GM19328 (cell line): ENCODE measurements around the gene TLCD3A.
A peak's percentile ranks its signal among the peaks of the same experiment; 100 is the strongest.
"Not testable (repeated sequence)": the region's sequence is repeated elsewhere in the genome, so short reads cannot be mapped to it uniquely, and the experiment has no call there.

Source experiments
- ATAC-seq: cut with Tn5 transposase; IDR thresholded peaks from one replicate; pipeline ENCODE4 v1.9.1; 2021; ENCODE audit warnings: mild to moderate bottlenecking, moderate library complexity; ENCODE audit not compliant: unreplicated experiment

Gene TLCD3A

GRCh38 chr17:732067-732901, at the start of gene TLCD3A:
Gene TLCD3A, plus strand, starts transcription at chr17:732596. Its CDS starts 52 bp downstream, at chr17:732648.
- ATAC-seq: peak; percentile 71

GRCh38 chr17:683040-683439, 49.4 kb upstream of the TLCD3A start:
- no peak for ATAC-seq

GRCh38 chr17:683499-684254, 48.7 kb upstream of the TLCD3A start:
- ATAC-seq: no peak

GRCh38 chr17:685006-685405, 47.4 kb upstream of the TLCD3A start:
- no peak for ATAC-seq

GRCh38 chr17:688100-688989, 44.1 kb upstream of the TLCD3A start:
- ATAC-seq: no peak

- no peak for ATAC-seq
Measured at GRCh38 chr17:689556-690275, 42.7 kb upstream of the TLCD3A start.

GRCh38 chr17:690361-690760, 42.0 kb upstream of the TLCD3A start:
- ATAC-seq: no peak

GRCh38 chr17:691423-691822, 41.0 kb upstream of the TLCD3A start:
- no peak for ATAC-seq

GRCh38 chr17:692116-692515, 40.3 kb upstream of the TLCD3A start:
- no peak for ATAC-seq

GRCh38 chr17:693791-694638, 38.4 kb upstream of the TLCD3A start:
- no peak for ATAC-seq

- no peak for ATAC-seq
Measured at GRCh38 chr17:696369-696768, 36.0 kb upstream of the TLCD3A start.

GRCh38 chr17:697682-698081, 34.7 kb upstream of the TLCD3A start:
- ATAC-seq: no peak

GRCh38 chr17:698096-698495, 34.3 kb upstream of the TLCD3A start:
- not testable (repeated sequence) for ATAC-seq

GRCh38 chr17:699345-699744, 33.1 kb upstream of the TLCD3A start:
- no peak for ATAC-seq

GRCh38 chr17:700504-701094, 31.8 kb upstream of the TLCD3A start:
- no peak for ATAC-seq

GRCh38 chr17:703081-703875, 29.1 kb upstream of the TLCD3A start:
- no peak for ATAC-seq

GRCh38 chr17:704111-704864, 28.1 kb upstream of the TLCD3A start:
- ATAC-seq: no peak

- no peak for ATAC-seq
Measured at GRCh38 chr17:705011-705410, 27.4 kb upstream of the TLCD3A start.
